Measurements from ENCODE around the gene CPXM2. TPM values are rescaled to one million over a fixed set of nuclear protein-coding genes. Genes with fewer than 3 reads are reported as not detected.

The CPXM2 gene
- polyA plus RNA-seq, 1 donor (not counting 4 experiments of a cell fraction or from before 2014, with no cell fraction given) = 0.03 TPM

GRCh38 chr10:123837756-123838155 lies 53.9 kb downstream of the CPXM2 start:
- Histone ChIP-seq H3K27ac (ENCODE audit: control insufficient read depth, insufficient read depth, low read length) (no peak overlapping the region), H3K27me3 (ENCODE audit: control insufficient read depth, extremely low read depth, insufficient read depth, low read length) (peaks cover 17% of the 10 kb centered on the region), H3K36me3 (ENCODE audit: control insufficient read depth in 2 of 2, extremely low read depth in 1 of 2, insufficient read depth in 2 of 2, low read length in 2 of 2) (no peaks in the 10 kb centered on the region), H3K79me2 (ENCODE audit: control insufficient read depth, insufficient read depth, low read length) (no peaks in the 10 kb centered on the region), H3K9ac (ENCODE audit: control insufficient read depth, extremely low read depth, insufficient read depth, low read length) (no peak overlapping the region), H3K9me3 (ENCODE audit: control insufficient read depth, low read depth, low read length) (no peaks in the 10 kb centered on the region), H3K4me1 (ENCODE audit: control insufficient read depth, extremely low read depth, insufficient read depth, low read length) (no peaks in the 10 kb centered on the region), H2AFZ (ENCODE audit: control insufficient read depth, low read length) (no peak overlapping the region), H4K20me1 (ENCODE audit: control insufficient read depth, extremely low read depth, insufficient read depth, low read length) (no peaks in the 10 kb centered on the region), H3K4me3 (ENCODE audit: control insufficient read depth in 2 of 3, extremely low read depth in 1 of 3, insufficient read depth in 2 of 3, low read depth in 1 of 3, low read length in 3 of 3) (no peak overlapping the region), H3K4me2 (ENCODE audit: control insufficient read depth, extremely low read depth, insufficient read depth, low read depth, low read length) (no peak overlapping the region), H3K9me1 (ENCODE audit: control insufficient read depth, extremely low read depth, insufficient read depth, low read length) (no peaks in the 10 kb centered on the region)
- no peak for DNase-seq (ENCODE audit: low read depth, low spot score)
- TF ChIP-seq EZH2 (IDR thresholded peaks at IDR 0.05; ENCODE audit: low read length) = no peak
- TF ChIP-seq CTCF (optimal IDR thresholded peaks at IDR 0.05 in 1 of 3, IDR thresholded peaks at IDR 0.05 in 1 of 3, conservative IDR thresholded peaks at IDR 0.05 in 1 of 3; ENCODE audit: extremely low read depth in 1 of 3, insufficient read depth in 2 of 3, low read length in 3 of 3) = no peak
- dilution Hi-C loops (cut with MboI; ENCODE audit: extremely low pct_ligation_motif_present, low sequenced_read_pairs) = no loop called here
- no peak for FAIRE-seq

GRCh38 chr10:123836418-123837145 lies 55.0 kb downstream of the CPXM2 start:
- Histone ChIP-seq H4K20me1 (ENCODE audit: control insufficient read depth, extremely low read depth, insufficient read depth, low read length) (no peaks in the 10 kb centered on the region), H3K4me2 (ENCODE audit: control insufficient read depth, extremely low read depth, insufficient read depth, low read depth, low read length) (no peak overlapping the region), H3K79me2 (ENCODE audit: control insufficient read depth, insufficient read depth, low read length) (no peaks in the 10 kb centered on the region), H3K9ac (ENCODE audit: control insufficient read depth, extremely low read depth, insufficient read depth, low read length) (no peak overlapping the region), H3K36me3 (ENCODE audit: control insufficient read depth in 2 of 2, extremely low read depth in 1 of 2, insufficient read depth in 2 of 2, low read length in 2 of 2) (no peaks in the 10 kb centered on the region), H3K4me1 (ENCODE audit: control insufficient read depth, extremely low read depth, insufficient read depth, low read length) (no peaks in the 10 kb centered on the region), H3K4me3 (ENCODE audit: control insufficient read depth in 2 of 3, extremely low read depth in 1 of 3, insufficient read depth in 2 of 3, low read depth in 1 of 3, low read length in 3 of 3) (no peak overlapping the region), H2AFZ (ENCODE audit: control insufficient read depth, low read length) (no peak overlapping the region), H3K27ac (ENCODE audit: control insufficient read depth, insufficient read depth, low read length) (no peak overlapping the region), H3K9me3 (ENCODE audit: control insufficient read depth, low read depth, low read length) (no peaks in the 10 kb centered on the region), H3K27me3 (ENCODE audit: control insufficient read depth, extremely low read depth, insufficient read depth, low read length) (peaks cover 17% of the 10 kb centered on the region), H3K9me1 (ENCODE audit: control insufficient read depth, extremely low read depth, insufficient read depth, low read length) (no peaks in the 10 kb centered on the region)
- no peak for FAIRE-seq
- dilution Hi-C loops (cut with MboI; ENCODE audit: extremely low pct_ligation_motif_present, low sequenced_read_pairs) = no loop called here
- TF ChIP-seq CTCF (optimal IDR thresholded peaks at IDR 0.05 in 1 of 3, IDR thresholded peaks at IDR 0.05 in 1 of 3, conservative IDR thresholded peaks at IDR 0.05 in 1 of 3; ENCODE audit: extremely low read depth in 1 of 3, insufficient read depth in 2 of 3, low read length in 3 of 3) (no peak), EZH2 (IDR thresholded peaks at IDR 0.05; ENCODE audit: low read length) (no peak)
- DNase-seq (ENCODE audit: low read depth, low spot score) = no peak
